HG03565 (cell line): ENCODE results near the gene SSX2IP.
"Not testable (repeated sequence)": the region's sequence is repeated elsewhere in the genome, so short reads cannot be mapped to it uniquely, and the experiment has no call there.

Source experiments
- ATAC-seq: cut with Tn5 transposase; IDR thresholded peaks from one replicate; pipeline ENCODE4 v1.9.1; 2021; ENCODE audit warnings: mild to moderate bottlenecking, moderate library complexity; ENCODE audit not compliant: unreplicated experiment

The SSX2IP gene

DNA sequence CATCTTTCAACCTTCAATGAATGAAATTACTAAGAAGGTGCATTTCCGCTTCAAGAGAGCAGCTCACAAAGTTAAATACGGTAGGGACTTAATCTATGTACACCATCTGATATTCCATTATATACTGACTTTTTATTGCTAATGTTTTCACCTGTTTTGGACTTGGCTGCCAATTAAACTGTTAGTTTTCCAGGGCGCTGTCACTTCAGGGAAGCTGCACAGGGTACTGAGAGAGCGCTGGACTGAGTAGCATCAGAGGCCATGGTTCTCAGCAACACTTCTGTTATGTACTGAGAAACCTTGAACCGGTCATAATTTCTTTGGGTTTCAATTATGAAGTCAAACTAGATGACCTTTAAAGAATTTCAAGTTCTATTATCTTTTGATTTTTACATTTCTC lies 8.2 kb downstream of the SSX2IP start:
- no peak for ATAC-seq

DNA sequence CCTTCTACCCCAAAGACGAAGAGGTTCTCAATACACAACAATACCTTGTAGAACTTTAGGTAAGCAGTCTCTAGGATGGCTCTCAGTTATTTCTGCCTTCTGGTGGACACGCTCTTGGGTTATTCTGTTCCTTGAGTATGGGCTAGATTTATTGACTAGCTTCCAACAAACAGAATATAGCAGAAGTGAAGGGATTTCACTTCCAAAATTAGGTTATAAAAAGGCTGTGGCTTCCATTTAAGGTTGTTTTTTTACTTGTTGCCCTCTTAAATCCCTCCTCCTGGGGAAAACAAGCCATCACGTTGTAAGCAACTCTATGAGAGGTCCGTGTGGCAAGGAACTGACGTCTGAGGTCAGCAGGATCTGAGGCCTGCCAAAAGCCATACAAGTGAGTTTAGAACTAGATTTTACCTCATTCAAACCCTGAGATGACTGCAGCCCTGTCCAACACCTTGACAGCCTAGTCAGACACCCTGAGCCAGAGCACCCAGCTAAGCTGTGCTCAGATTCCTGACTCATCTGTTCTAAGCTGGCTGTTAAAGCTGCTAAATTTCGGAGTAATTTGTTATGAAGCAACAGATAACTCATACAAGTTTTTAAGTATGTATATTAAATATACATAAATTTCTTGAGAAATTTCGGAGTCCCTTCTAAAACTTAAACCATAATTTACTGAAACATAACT lies 12.7 kb downstream of the SSX2IP start:
- ATAC-seq = no peak

DNA sequence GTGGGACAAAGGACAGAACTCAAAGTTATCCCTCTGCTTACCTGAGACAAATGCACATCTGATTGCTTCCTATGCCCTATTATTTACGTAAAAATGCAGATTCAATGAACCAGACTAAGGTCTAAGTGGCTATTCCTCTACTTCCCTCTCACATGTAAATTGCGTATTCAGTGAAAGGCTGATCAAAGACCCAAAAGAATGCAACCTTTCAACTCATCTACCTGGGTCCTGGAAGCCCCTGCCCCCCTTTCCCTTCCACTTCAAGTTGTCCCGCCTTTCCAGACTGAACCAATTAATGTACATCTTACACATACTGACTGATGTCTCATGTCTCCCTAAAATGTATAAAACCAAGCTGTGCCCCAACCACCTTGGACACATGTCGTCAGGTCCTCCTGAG lies 14.6 kb downstream of the SSX2IP start:
- ATAC-seq = no peak

DNA sequence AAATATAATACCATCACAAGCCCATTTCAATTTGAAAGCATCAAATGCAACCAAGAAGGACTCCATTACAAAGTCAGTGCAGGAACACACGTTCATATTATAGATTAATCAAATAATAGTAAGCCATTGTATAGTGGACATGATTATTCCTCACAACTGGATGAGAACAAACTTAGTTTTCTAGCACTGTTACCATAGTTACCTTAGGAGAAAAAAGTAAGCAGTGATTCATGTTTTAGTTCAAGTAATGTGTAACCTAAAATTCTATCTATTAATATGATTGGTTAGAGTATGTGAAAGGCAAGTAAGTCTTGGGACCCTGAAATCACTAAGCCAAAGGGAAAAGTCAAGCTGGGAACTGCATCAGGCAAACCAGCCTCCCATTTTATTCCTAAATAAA lies 15.2 kb downstream of the SSX2IP start:
- no peak for ATAC-seq

DNA sequence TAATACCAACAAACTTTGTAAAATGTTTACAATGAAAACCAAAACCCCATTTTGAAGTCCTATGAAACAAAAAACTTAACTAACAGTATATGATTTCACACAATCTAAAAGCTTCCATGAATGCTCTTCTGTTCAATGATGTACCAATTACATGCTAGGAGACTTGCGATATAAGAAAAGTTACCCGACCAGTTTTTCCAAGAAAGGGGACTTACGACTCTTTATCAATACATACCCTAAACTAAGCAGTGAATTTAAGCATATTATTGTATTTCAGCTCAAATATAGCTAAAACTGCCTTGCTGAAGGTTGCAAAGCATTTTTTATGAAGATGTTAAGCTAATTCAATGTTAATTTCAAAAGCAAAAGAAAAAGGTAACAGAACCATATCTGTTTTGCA lies 15.6 kb downstream of the SSX2IP start:
- ATAC-seq = no peak

DNA sequence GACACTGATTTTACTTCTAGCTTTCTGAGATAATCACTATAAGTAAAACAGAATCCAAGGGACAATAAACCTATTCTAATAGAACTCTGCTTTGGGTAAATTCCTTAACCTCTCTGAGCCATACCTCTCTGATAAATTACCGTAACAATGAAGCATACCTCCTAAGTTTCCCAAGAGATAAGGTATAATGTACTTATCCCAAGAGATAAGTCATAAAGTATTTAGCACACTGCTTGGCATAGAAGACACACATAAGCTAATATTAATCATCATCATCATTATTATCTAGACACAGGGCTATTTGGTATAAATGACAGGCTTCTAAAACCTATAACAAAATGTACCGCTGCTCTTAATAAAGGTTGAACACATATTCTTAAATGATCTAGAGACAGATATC lies 16.2 kb downstream of the SSX2IP start:
- no peak for ATAC-seq

DNA sequence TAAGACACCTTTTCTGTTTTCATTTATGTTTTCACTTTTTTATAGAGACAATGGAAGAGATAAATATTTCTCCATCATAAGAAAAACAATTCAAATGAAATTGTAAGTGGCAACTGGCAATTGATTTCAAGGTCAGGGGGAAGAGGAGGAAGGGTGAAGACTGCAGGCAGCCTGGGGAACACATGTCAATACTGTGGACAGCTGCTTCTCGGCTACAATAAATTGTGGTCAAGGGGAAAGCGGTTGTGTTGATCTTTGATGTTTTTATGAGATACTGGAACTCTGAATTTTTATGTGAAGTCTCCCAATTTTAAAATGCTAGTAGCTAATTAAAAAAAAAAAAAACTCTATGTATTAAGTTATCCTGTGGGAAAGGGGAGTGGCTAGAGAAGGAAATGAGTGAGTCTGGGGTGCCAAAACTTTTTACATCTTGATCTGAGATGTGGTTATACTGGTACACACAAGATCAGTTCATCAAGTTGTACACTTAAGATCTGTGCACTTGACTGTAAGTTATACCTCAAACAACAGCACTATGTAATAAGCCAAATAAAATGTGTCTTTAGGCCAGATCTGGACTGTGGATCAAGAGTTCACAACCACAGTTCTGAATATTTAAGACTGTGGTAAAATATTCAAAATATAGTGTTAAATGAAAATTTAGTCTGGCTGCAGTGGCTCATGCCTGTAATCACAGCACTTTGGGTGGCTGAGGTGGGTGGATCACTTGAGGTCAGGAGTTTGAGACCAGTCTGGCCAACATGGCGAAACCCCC lies 18.0 kb downstream of the SSX2IP start:
- ATAC-seq = no peak

DNA sequence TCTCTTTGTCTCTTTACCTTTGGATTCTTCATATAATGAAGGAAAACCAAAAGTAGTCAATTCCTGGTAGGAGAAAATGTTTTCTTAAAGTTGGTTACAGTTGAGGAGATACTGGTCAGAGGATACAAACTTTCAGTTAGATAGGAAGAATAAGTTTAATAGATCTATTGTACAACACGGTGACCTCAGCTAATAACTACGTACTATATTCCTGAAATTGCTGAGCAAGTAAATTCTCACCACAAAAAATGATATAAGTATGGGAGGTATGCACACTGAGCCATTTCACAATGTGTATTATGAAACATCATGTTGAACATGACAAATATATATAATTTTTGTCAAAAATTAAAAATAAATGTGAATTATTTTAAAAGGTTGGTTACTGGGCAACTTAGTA lies 20.4 kb downstream of the SSX2IP start:
- ATAC-seq = no peak

DNA sequence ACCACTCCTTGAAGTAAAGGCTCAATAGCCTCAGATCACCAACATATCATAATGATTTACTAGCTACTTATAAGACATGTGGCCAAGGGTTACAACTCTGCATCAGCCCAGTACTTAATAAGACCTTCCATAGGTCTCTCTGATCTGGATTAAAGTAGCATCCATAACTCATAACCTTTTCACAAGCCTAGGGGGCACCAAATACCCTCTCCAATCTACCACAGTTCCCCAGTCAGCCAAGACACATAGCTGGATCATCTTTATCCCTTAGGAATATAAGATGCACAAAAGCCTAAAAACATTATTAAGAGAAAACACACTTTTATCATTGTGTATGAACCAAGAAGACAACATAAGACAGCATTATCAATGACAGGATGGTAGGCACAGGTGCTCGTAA lies 22.1 kb downstream of the SSX2IP start:
- no peak for ATAC-seq

DNA sequence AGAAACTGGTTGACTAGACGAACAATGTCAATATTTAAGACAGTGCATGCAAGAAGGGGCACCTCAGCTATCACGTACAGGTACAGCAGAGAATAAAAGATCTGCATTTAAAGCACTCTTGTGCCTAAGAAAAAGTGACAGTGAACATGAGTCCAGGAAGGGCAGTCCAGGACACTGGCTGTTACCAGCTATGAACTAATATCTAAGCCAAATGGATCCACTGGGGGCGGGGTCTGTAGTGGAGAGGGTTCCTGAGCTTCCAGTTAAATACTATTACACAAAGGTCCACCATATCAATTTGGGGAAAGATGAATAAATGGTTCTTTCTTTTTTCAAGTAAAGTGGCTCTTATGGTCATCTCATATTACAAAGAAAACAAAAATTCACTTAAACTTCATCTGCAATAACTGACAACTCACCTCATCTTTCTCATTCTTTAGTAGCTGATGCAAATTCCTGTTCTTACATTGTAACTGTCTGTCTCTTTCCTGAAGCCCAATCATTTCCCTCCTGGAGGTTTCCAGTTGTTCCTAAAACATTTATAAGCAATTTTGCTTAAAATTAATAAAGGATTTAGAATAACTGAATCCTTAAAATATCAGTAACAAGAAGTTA lies 24.5 kb downstream of the SSX2IP start:
- no peak for ATAC-seq

DNA sequence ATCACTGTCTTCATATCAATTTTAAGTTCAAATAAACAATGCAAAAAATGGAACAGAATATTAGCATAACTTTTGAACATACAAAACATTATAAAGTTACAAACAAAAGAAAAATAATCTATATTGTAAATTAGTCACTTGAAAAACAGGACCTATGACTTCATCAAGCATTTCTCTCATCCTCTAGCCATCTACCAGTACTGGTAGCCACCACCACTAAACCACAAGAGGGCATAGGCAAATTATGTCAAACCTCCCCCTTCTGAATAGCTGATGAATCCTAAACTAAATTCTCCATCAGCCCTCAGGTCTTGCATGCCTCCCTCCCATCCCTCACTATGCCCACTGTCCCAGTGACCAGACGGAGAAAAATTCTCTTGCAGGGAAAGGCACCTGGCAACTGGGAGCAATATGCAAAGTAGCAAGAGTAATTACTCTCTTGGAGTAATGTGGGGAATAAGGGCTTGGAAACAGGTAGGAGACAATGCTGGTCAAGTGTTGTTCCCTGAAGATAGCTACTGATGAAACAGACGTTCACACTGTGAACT lies 37.1 kb downstream of the SSX2IP start:
- no peak for ATAC-seq

DNA sequence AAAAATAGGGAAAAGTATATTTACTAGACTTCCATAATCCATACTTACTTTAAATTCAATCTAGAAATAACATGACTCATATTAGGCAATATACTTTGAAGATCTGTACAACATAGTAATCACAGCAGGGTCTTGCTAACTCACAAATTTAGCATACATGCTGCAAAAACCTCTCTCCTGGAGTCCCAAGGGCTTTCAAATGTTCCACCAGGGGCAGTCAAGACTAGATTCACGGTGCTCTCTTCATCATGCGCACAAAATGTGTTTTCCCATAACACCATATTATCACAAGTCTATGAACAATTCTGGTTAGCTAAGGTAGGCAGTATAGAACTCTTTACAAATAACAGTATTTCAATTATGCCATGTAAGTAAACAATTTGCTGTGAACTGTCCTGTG lies 45.8 kb downstream of the SSX2IP start:
- ATAC-seq = no peak

DNA sequence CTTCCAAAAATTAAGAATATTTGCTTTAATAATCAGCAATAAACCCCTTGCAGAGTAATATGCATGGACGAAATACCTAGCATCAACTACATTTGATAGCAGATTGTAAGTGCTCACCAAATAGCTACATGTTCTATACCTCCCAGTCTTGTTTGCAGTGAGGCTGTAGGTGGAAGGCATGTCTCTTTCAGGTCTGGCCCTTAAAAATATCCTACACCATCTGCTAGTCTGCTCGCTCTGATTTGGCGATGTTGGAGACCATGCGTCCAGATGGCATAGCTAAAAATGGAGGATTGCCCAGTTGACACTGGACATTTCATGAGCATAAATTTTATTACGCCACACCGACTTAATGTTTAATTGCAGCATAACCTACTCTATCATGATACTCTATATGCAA lies 47.1 kb downstream of the SSX2IP start:
- ATAC-seq = no peak

DNA sequence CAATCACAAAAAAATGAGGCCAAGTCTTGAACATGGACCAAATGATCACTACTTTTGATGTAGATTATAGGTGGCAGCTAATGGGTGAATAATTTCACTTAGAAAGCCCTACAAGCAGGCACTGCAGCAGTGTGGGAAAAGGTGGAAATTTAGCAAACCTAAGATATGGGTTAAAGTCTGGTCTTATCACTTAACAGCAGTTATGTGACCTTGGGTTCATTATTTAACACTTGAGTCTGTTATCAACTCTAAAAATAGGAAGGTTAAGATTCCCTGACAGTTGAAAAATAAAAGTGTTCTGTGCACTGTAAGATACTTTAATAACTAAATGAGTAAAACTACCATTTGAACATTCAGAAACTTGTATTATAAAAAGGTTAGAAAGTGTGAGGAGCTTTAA lies 47.5 kb downstream of the SSX2IP start:
- no peak for ATAC-seq

DNA sequence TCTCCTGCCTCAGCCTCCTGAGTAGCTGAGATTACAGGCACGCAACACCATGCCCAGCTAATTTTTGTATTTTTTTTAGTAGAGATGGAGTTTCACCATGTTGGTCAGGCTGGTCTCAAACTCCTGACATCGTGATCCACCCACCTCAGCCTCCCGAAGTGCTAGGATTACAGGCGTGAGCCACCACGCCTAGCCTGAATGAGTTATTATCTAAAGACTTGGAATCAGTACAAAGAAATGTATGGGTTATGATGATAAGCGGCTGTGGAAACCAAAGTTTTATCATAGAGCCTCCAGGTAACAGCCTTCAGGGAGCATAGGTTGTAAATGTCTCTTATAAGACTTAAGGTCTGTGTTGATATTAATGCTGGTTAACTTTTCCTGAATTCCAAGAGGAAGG lies 50.5 kb downstream of the SSX2IP start:
- not testable (repeated sequence) for ATAC-seq

DNA sequence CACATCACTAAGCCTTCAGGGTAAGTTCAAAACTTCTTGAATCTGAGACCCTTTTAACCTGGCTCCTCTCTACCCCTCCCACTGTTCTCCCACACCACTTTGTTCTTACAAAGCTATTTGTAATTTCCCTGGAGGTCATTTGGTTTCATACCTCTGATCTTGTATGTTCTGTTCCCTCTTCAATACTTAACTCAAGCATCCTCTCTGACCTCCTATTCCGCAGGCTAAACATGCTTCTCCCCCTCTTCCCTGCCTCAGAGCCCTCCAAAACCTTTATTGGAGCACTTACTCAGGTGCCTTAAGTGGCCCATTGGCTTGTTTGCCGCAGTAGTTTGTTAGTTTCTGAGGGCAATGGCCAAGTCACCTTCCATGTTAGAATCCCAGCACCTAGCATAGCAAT lies 54.8 kb downstream of the SSX2IP start:
- ATAC-seq = no peak

DNA sequence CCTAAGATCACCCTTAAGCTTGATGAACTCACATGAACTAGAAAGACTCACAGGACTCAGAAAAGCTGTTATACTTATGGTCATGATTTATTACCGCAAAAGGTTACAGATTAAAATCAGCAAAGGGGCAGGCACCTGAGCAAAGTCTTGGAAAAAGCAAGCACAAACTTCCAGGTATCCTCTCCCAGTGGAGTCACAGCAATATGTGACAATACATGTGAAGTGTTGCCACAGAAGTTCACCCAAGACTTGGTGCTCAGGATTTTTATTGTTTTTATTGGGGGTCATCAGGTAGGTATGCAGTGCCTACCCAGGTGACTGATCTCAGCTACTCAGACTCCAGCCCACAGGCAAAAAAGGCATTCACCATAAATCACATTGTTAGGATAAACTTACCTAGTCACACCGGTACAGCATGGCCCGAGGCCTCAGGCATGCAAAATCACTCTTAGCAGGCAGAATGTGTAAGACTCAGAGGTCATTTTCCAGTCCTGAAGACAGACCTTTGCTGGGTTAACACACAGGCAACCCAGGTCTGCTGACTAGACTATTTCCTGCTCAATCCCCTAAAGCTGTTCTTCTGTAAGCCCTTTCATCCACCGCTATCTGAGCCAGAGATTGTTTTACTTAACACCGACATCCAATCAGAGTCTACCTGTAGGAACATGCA lies 55.6 kb downstream of the SSX2IP start:
- no peak for ATAC-seq

DNA sequence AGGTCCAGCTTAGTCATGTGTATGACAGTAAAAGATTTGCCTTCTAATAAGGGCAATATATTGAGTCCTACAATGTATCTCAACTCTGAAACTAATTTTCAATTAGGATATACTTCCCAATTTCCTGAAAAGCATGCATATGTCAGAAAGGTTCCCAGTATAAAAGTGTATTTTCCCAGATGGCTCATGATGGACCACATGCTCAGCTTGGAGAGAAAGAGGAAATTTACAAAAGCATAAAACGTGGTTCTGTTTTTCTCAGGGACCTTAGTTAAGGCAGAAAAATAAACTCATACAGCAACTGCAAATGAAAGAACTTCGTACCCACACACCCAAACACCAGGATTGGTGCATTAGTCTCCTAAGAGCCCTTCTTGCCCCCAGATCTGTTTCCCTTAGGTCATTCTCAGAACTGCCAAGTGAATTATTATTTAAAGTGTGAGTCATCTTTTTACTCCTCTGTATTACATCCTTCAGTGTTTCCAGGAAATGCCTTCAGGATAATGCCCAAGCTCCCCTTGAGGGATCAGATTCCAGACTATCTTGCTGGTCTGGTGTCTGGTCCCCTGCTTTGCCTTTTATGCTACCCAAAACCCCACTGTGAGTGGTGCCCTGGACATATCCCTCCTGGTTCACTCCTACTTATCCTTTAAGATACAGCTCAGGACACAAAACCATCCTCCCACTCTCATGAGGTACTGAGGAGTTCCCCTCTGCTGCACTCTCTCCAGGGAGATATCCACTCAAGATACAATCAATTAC lies 57.4 kb downstream of the SSX2IP start:
- ATAC-seq = no peak

DNA sequence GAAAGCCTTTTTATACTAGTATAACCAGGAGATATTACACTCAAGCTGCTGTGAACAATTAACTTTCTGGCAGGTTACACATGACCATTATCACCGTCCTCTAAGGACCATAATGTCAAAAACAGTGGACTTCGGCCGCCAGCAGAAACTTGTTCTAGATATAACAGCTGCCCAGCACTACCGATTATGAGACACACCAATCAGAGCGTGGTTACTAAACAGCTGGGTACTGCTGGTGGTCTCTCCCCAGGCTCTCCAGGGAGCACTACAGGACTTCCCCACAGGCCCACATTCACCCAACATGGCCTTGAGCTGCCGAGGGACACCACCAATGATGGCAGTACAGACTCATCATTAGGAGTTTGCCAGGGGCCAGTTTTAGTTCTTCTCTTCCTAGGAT lies 58.1 kb downstream of the SSX2IP start:
- no peak for ATAC-seq

DNA sequence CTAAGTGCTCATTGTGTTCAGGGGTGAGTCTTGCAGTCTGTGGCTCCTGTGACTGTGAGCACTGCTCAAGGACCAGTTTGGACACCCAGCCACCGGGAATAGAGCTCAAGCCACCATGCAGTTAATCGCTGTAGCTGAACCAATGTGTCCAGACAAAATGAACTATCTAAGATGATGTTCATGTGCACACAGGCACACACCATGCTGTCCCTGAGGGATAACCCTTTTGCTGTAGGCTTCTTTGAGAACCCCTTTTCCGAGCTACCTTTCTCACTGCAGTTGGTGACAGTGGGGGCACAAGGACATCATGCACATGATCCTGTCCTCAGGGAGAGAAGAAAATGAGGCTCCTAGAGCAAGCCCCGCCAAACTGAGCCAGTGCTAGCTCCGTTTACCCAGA lies 65.4 kb downstream of the SSX2IP start:
- no peak for ATAC-seq

DNA sequence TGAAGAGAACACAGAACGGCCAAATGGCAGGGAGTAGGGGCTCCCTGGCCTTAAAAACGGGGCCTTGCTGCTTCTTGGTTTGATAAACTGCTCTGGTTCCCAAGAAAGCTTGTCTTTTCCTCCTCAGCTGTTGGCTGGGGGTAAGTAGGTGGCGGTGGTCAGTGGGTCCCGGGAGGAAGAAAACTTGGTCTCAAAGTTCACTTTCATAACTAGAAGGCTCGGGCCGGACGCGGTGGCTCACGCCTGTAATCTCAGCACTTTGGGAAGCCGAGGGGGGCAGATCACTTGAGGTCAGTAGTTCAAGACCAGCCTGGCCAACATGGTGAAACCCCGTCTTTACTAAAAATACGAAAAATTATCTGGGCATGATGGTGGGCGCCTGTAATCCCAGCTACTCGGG lies 68.7 kb downstream of the SSX2IP start:
- no peak for ATAC-seq
